ENCODE results near the gene PCDHAC2. TPM values are rescaled to one million over a fixed set of nuclear protein-coding genes. Genes with fewer than 3 reads are reported as not detected.

PCDHAC2 gene
- total and polyA plus RNA-seq, 10 donors: 0.15 to 7.9 (median 3.1) TPM

DNA sequence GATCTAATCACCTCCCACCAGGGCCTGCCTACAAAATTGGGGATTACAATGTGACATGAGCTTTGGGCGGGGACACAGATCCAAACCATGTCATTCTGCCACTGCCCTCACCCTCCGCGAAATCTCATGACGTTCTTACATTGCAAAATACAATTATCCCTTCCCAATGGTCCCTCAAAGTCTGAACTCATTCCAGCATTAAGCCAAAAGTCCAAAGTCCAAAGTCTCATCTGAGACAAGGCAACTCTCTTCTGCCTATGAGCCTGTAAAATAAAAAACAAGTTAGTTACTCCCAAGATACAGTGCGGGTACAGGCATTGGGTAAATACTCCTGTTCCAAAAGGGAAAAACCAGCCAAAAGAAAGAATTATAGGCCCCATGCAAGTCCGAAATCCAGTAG, 14.6 kb upstream of the PCDHAC2 start:
- intact Hi-C loops (cut with DNase I; ENCODE audit: low total_unique reads): no loop called here
- TF ChIP-seq POLR2A (IDR thresholded peaks at IDR 0.05): no peak
- no peak for TF ChIP-seq POLR2AphosphoS5 (IDR thresholded peaks at IDR 0.05)
- no peak for TF ChIP-seq CTCF (IDR thresholded peaks at IDR 0.05 in 8 of 11, conservative IDR thresholded peaks at IDR 0.05 in 3 of 11)
- DNase-seq: no peak
- Histone ChIP-seq H3K9me3 (peaks cover 0 to 24% (median 0%) of the 10 kb centered on the region in 8 donors), H3K27ac (no peak overlapping the region), H3K4me1 (no peaks in the 10 kb centered on the region), H3K27me3 (replicated peaks in 1 of 7) (no peaks in the 10 kb centered on the region), H3K4me3 (no peak overlapping the region), H3K36me3 (no peaks in the 10 kb centered on the region)
- WGBS, 5 donors: 74 to 88% (median 75%) methylated on average over 6 of the region's 6 CpGs

GRCh38 chr5:140953234-140953633, 13.0 kb upstream of the PCDHAC2 start:
- intact Hi-C loops (cut with DNase I; ENCODE audit: low total_unique reads): no loop called here
- TF ChIP-seq POLR2AphosphoS5 (IDR thresholded peaks at IDR 0.05) (no peak), CTCF (IDR thresholded peaks at IDR 0.05 in 8 of 11, conservative IDR thresholded peaks at IDR 0.05 in 3 of 11) (no peak), POLR2A (IDR thresholded peaks at IDR 0.05) (no peak)
- DNase-seq: no peak
- H3K27me3 ChIP-seq (replicated peaks in 1 of 7): no peaks in the 10 kb centered on the region
- H3K4me1 ChIP-seq: no peaks in the 10 kb centered on the region
- no peak overlapping the region for H3K4me3 ChIP-seq
- H3K27ac ChIP-seq: peak overlapping the region in 1 of 8 donors; percentile 22
- no peaks in the 10 kb centered on the region for H3K36me3 ChIP-seq
- H3K9me3 ChIP-seq: peaks cover 0 to 24% (median 0%) of the 10 kb centered on the region in 8 donors
- WGBS, 5 donors: 31 to 59% (median 46%) methylated on average over 2 of the region's 2 CpGs

DNA sequence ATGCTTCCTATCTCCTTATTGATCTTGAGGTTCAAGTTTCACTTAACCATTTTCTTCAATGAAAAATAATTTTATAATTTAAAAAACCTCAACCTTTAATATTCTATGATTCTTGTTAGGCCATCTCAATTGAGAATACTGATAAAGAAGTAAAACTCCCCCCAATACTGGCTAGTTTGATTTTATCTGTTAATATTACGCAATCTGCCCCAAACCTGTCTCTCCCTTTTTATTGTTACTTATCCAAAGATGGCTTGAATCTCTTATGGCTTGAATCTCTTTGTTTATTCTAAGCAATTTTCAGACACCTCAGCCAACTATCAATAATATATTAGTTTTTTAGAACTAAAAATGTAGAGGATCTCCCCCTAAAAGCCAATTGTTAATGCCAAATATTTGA, 4.1 kb upstream of the PCDHAC2 start:
- peaks cover 0 to 8% (median 0%) of the 10 kb centered on the region in 8 donors for H3K9me3 ChIP-seq
- H3K36me3 ChIP-seq: no peaks in the 10 kb centered on the region
- 81 to 97% (median 87%) methylated on average over 1 of the region's 1 CpG for WGBS, 5 donors
- no peak overlapping the region for H3K27ac ChIP-seq
- no peak overlapping the region for H3K4me3 ChIP-seq
- intact Hi-C loops (cut with DNase I; ENCODE audit: low total_unique reads): no loop called here
- H3K4me1 ChIP-seq: peaks cover 0 to 13% (median 0%) of the 10 kb centered on the region in 6 donors
- H3K27me3 ChIP-seq (replicated peaks in 1 of 7): peaks cover 2 to 33% (median 12%) of the 10 kb centered on the region in 7 donors
- no peak for TF ChIP-seq CTCF (IDR thresholded peaks at IDR 0.05 in 8 of 11, conservative IDR thresholded peaks at IDR 0.05 in 3 of 11)
- no peak for TF ChIP-seq POLR2A (IDR thresholded peaks at IDR 0.05)
- no peak for TF ChIP-seq POLR2AphosphoS5 (IDR thresholded peaks at IDR 0.05)
- DNase-seq: no peak

- WGBS, 5 donors: 63 to 80% (median 68%) methylated on average over 3 of the region's 3 CpGs
- intact Hi-C loops (cut with DNase I; ENCODE audit: low total_unique reads): no loop called here
These were observed 1.9 kb upstream of the PCDHAC2 start for GRCh38 chr5:140964356-140964755.

More at GRCh38 chr5:140964356-140964755, 1.9 kb upstream of the PCDHAC2 start:
- no peak for DNase-seq
- Histone ChIP-seq H3K27ac (no peak overlapping the region), H3K27me3 (replicated peaks in 1 of 7) (peaks cover 2 to 41% (median 21%) of the 10 kb centered on the region in 7 donors), H3K4me1 (peaks cover 0 to 18% (median 0%) of the 10 kb centered on the region in 6 donors), H3K36me3 (no peaks in the 10 kb centered on the region), H3K4me3 (no peak overlapping the region), H3K9me3 (peaks cover 0 to 8% (median 0%) of the 10 kb centered on the region in 8 donors)
- no peak for TF ChIP-seq CTCF (IDR thresholded peaks at IDR 0.05 in 8 of 11, conservative IDR thresholded peaks at IDR 0.05 in 3 of 11)
- no peak for TF ChIP-seq POLR2AphosphoS5 (IDR thresholded peaks at IDR 0.05)
- TF ChIP-seq POLR2A (IDR thresholded peaks at IDR 0.05): no peak

Data from spleen (tissue), 11 donors.